Purkinje cell (primary cell): ENCODE data around the gene RUFY2. TPM values are rescaled to one million over a fixed set of nuclear protein-coding genes. Genes with fewer than 3 reads are reported as not detected.

Experiments
- polyA plus RNA-seq: library from polyadenylated mRNA; unstranded; fragments of >200 nt; fragmentation: Nextera tagmentation; gene quantifications from 2 replicates; pipeline ENCODE4 v1.2.1, GENCODE V29; 2014

The RUFY2 gene
- polyA plus RNA-seq, result 30.8 and 50.6 TPM in 2 replicates

GRCh38 chr10:68406815-68407548 lies at the start of gene RUFY2:
Gene RUFY2, minus strand, starts transcription at chr10:68407277. Its CDS starts 88 bp downstream, at chr10:68407189.

GRCh38 chr10:68332259-68333057 lies 74.6 kb downstream of the RUFY2 start, which contains the start of gene PBLD:
Gene PBLD, minus strand, starts transcription at chr10:68332928. Its CDS starts 26,084 bp downstream, at chr10:68306844.

GRCh38 chr10:68331455-68332258 lies 75.4 kb downstream of the RUFY2 start, which contains the start of gene HNRNPH3:
Gene HNRNPH3, plus strand, starts transcription at chr10:68332064. Its CDS starts 5,158 bp downstream, at chr10:68337222.

Other genes with a start within 250 kb of the RUFY2 start
- 1.2 and 1.5 TPM in 2 replicates for gene ATOH7, start 175.2 kb downstream of the RUFY2 start, polyA plus RNA-seq
- gene HNRNPH3, start 75.2 kb downstream of the RUFY2 start, polyA plus RNA-seq, result 60.6 and 64.8 TPM in 2 replicates
- 4.4 and 11.4 TPM in 2 replicates for gene PBLD, start 74.3 kb downstream of the RUFY2 start, polyA plus RNA-seq
- gene DNA2, start 64.7 kb upstream of the RUFY2 start, polyA plus RNA-seq, result 0.32 and 2.2 TPM in 2 replicates
- 10.9 and 15.0 TPM in 2 replicates for gene SLC25A16, start 120.2 kb upstream of the RUFY2 start, polyA plus RNA-seq
- 1.8 and 2.1 TPM in 2 replicates for gene TET1, start 153.1 kb upstream of the RUFY2 start, polyA plus RNA-seq